ENCODE measurements around the gene TRAFD1.

The TRAFD1 gene

GRCh38 chr12:112179916-112180315 lies 54.6 kb downstream of the TRAFD1 start:
- DNase-seq: no peak

- no peak for DNase-seq
Observed at GRCh38 chr12:112180422-112180821, 55.1 kb downstream of the TRAFD1 start.

GRCh38 chr12:112182499-112182898 lies 57.1 kb downstream of the TRAFD1 start:
- DNase-seq: no peak

- DNase-seq: no peak
Observed at GRCh38 chr12:112183141-112184021, 58.0 kb downstream of the TRAFD1 start.

GRCh38 chr12:112184056-112184887 lies 58.9 kb downstream of the TRAFD1 start:
- no peak for DNase-seq

GRCh38 chr12:112185093-112185923 lies 59.9 kb downstream of the TRAFD1 start:
- DNase-seq: no peak

- no peak for DNase-seq
Observed at GRCh38 chr12:112188130-112188830, 62.9 kb downstream of the TRAFD1 start.

GRCh38 chr12:112190231-112191025 lies 65.1 kb downstream of the TRAFD1 start:
- no peak for DNase-seq

- DNase-seq: no peak
Observed at GRCh38 chr12:112191201-112191600, 65.8 kb downstream of the TRAFD1 start.

- no peak for DNase-seq
Observed at GRCh38 chr12:112191840-112192321, 66.5 kb downstream of the TRAFD1 start.

- no peak for DNase-seq
Observed at GRCh38 chr12:112192475-112192874, 67.1 kb downstream of the TRAFD1 start.

- DNase-seq: no peak
Observed at GRCh38 chr12:112194601-112195247, 69.4 kb downstream of the TRAFD1 start.

- no peak for DNase-seq
Observed at GRCh38 chr12:112196196-112196875, 71.0 kb downstream of the TRAFD1 start.

GRCh38 chr12:112198120-112198733 lies 72.9 kb downstream of the TRAFD1 start:
- DNase-seq: peak; percentile 59 to 82

GRCh38 chr12:112199136-112199535 lies 73.8 kb downstream of the TRAFD1 start:
- no peak for DNase-seq
